Measurements from ENCODE around the gene SPATA32.

DNA sequence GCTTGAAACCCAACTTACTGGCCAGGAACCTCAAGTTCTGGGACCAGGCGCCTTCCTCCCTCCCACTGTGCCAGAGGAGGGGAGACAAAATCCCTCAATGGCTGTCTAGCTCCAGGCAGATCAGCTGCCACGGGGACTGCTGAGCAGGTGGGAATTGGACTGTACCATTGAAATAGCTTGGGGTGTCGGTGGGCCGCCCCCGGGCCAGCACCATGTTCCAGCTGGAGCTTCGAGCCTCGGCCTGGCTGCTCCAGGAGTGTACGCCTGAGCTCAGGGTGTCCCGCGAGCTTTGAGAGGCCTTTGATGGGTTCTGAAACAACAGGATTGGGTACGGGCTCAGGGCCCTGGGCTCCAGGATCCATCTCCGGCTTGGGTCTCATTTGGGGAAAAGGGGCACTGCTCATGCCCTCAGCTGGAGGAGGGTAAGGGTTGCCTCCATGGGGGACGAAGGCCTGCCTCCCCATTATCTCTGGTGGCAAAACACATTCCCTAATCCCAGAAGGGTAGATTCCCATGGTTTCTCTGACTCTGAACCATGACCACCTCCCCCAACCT lies 4.6 kb upstream of the SPATA32 start:
- no peak for TF ChIP-seq ZBTB1 (tag by site-specific recombination; IDR thresholded peaks at IDR 0.05)
- TF ChIP-seq ZNF660 (tag by site-specific recombination; IDR thresholded peaks at IDR 0.05), result no peak
- TF ChIP-seq YY1 (tag by site-specific recombination; IDR thresholded peaks at IDR 0.05), result no peak

All from HEK293 (cell line).